Activated T-helper 2 cell treated with anti-CD3 and anti-CD28 coated beads, Interferon-gamma antibody, Interleukin-2, Interleukin-4, amounts not matched to agents 10 μg/mL and 5 μg/mL and 100 μg/mL, durations not matched to agents 14 hours and 24 hours and 36 hours (primary cell): ENCODE results near the gene THSD7A. TPM values are rescaled to one million over a fixed set of nuclear protein-coding genes. Genes with fewer than 3 reads are reported as not detected.

Experiments used
- DNase-seq: peaks from one replicate; pipeline ENCODE4 v3.0.0; 2021; ENCODE audit warnings: low spot score
- H3K27ac Mint-ChIP-seq: one replicate; pipeline ENCODE4 v1.8.0; 2021; ENCODE audit warnings: mixed read lengths
- H3K27me3 Mint-ChIP-seq: one replicate; pipeline ENCODE4 v1.8.0; 2021; ENCODE audit warnings: low read depth, mixed read lengths
- H3K36me3 Mint-ChIP-seq: one replicate; pipeline ENCODE4 v1.8.0; 2021; ENCODE audit warnings: low read depth, mixed read lengths
- H3K4me1 Mint-ChIP-seq: one replicate; pipeline ENCODE4 v1.8.0; 2021; ENCODE audit warnings: low read depth, mixed read lengths
- H3K4me3 Mint-ChIP-seq: one replicate; pipeline ENCODE4 v1.8.0; 2021; ENCODE audit warnings: low read depth, mild to moderate bottlenecking, moderate library complexity, mixed read lengths
- H3K9me3 Mint-ChIP-seq: one replicate; pipeline ENCODE4 v1.8.0; 2021; ENCODE audit warnings: mixed read lengths
- intact Hi-C: fragments of 100-400 bp; cut with micrococcal nuclease; formaldehyde crosslinking; loops from one replicate; pipeline ENCODE4 v1.15.1; 2023
- total RNA-seq: library from RNA; stranded (reverse); gene quantifications from 2 replicates; pipeline ENCODE4 v1.2.3, GENCODE V29; 2022

Gene THSD7A
- total RNA-seq, 1 donor from 2014 or later: not detected

DNA sequence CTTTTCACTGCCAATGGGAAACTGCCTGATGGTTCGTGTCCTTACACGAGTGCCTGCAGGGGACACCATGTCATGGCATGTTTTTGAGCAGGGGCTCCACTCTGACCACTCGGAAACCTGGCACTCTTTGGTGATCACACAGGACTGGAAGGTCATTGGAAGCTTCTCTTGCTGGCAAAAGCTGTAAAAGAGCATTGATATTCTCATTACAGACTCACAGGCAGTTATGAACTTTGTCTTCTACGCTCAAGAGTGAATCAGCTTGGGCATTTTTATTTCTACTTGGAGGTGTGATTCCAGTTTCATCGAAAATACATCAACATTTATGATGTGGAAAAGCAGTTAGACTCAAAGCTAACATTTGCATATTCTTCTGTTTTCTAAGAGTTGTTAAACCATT is 238.7 kb downstream of the THSD7A start:
- Mint-ChIP-seq H3K36me3 (no peaks in the 10 kb centered on the region), H3K9me3 (peaks cover 4% of the 10 kb centered on the region), H3K27me3 (no peaks in the 10 kb centered on the region), H3K4me1 (no peaks in the 10 kb centered on the region), H3K4me3 (no peak overlapping the region), H3K27ac (no peak overlapping the region)
- intact Hi-C loops: no loop called here
- DNase-seq: no peak

DNA sequence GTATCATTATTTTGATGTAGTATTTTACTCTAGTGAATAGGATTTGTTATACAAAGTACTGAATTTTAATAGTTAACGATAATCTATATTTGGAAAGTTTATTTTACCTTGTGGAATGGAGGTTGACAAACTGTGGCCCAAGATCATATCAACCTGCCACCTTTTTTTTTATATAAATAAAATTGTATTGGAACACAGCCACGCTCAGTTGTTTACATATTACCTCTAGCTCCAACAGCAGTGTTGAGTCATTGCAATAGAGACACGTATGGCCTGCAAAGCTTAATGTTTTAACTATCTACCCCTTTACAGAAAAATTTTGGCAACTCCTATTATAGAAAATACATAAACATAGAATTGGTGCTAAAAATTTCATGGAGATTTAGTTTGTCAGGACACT is 239.3 kb downstream of the THSD7A start:
- H3K4me3 Mint-ChIP-seq: no peak overlapping the region
- intact Hi-C loops: no loop called here
- no peaks in the 10 kb centered on the region for H3K27me3 Mint-ChIP-seq
- no peaks in the 10 kb centered on the region for H3K36me3 Mint-ChIP-seq
- H3K27ac Mint-ChIP-seq: no peak overlapping the region
- DNase-seq: no peak
- H3K4me1 Mint-ChIP-seq: no peaks in the 10 kb centered on the region
- H3K9me3 Mint-ChIP-seq: peaks cover 4% of the 10 kb centered on the region

- H3K4me3 Mint-ChIP-seq: no peak overlapping the region
- no peaks in the 10 kb centered on the region for H3K27me3 Mint-ChIP-seq
- H3K36me3 Mint-ChIP-seq: no peaks in the 10 kb centered on the region
- intact Hi-C loops: no loop called here
- H3K27ac Mint-ChIP-seq: no peak overlapping the region
- no peak for DNase-seq
- H3K4me1 Mint-ChIP-seq: no peaks in the 10 kb centered on the region
- peaks cover 4% of the 10 kb centered on the region for H3K9me3 Mint-ChIP-seq
Measured at GRCh38 chr7:11591943-11592342, 240.1 kb downstream of the THSD7A start.

- intact Hi-C loops: no loop called here
- no peaks in the 10 kb centered on the region for H3K36me3 Mint-ChIP-seq
Measured at GRCh38 chr7:11591055-11591633, 240.9 kb downstream of the THSD7A start.

GRCh38 chr7:11589251-11589650 is 242.7 kb downstream of the THSD7A start:
- no peaks in the 10 kb centered on the region for H3K27me3 Mint-ChIP-seq
- intact Hi-C loops: no loop called here
- DNase-seq: no peak
- H3K4me3 Mint-ChIP-seq: no peak overlapping the region
- no peaks in the 10 kb centered on the region for H3K9me3 Mint-ChIP-seq
- H3K27ac Mint-ChIP-seq: no peak overlapping the region
- H3K4me1 Mint-ChIP-seq: no peaks in the 10 kb centered on the region
- H3K36me3 Mint-ChIP-seq: no peaks in the 10 kb centered on the region

More at GRCh38 chr7:11591055-11591633, 240.9 kb downstream of the THSD7A start:
- peaks cover 2% of the 10 kb centered on the region for H3K9me3 Mint-ChIP-seq
- no peak for DNase-seq
- H3K27ac Mint-ChIP-seq: no peak overlapping the region
- no peaks in the 10 kb centered on the region for H3K4me1 Mint-ChIP-seq
- H3K27me3 Mint-ChIP-seq: no peaks in the 10 kb centered on the region
- H3K4me3 Mint-ChIP-seq: no peak overlapping the region

GRCh38 chr7:11587814-11588213 is 244.2 kb downstream of the THSD7A start:
- no peaks in the 10 kb centered on the region for H3K9me3 Mint-ChIP-seq
- intact Hi-C loops: no loop called here
- H3K4me3 Mint-ChIP-seq: no peak overlapping the region

GRCh38 chr7:11587048-11587447 is 244.9 kb downstream of the THSD7A start:
- no peaks in the 10 kb centered on the region for H3K4me1 Mint-ChIP-seq
- H3K9me3 Mint-ChIP-seq: no peaks in the 10 kb centered on the region
- H3K36me3 Mint-ChIP-seq: no peaks in the 10 kb centered on the region
- H3K27ac Mint-ChIP-seq: no peak overlapping the region
- no peaks in the 10 kb centered on the region for H3K27me3 Mint-ChIP-seq
- no peak for DNase-seq
- intact Hi-C loops: no loop called here
- no peak overlapping the region for H3K4me3 Mint-ChIP-seq

More at GRCh38 chr7:11587814-11588213, 244.2 kb downstream of the THSD7A start:
- H3K27ac Mint-ChIP-seq: no peak overlapping the region
- DNase-seq: no peak
- H3K4me1 Mint-ChIP-seq: no peaks in the 10 kb centered on the region
- no peaks in the 10 kb centered on the region for H3K36me3 Mint-ChIP-seq
- no peaks in the 10 kb centered on the region for H3K27me3 Mint-ChIP-seq

GRCh38 chr7:11584406-11585031 is 247.5 kb downstream of the THSD7A start:
- no peaks in the 10 kb centered on the region for H3K9me3 Mint-ChIP-seq
- no peak for DNase-seq
- intact Hi-C loops: no loop called here
- H3K27me3 Mint-ChIP-seq: no peaks in the 10 kb centered on the region
- H3K27ac Mint-ChIP-seq: no peak overlapping the region
- no peak overlapping the region for H3K4me3 Mint-ChIP-seq
- H3K36me3 Mint-ChIP-seq: no peaks in the 10 kb centered on the region
- no peaks in the 10 kb centered on the region for H3K4me1 Mint-ChIP-seq

GRCh38 chr7:11579141-11579540 is 252.9 kb downstream of the THSD7A start:
- Mint-ChIP-seq H3K9me3 (no peaks in the 10 kb centered on the region), H3K4me3 (no peak overlapping the region), H3K27ac (no peak overlapping the region)

DNA sequence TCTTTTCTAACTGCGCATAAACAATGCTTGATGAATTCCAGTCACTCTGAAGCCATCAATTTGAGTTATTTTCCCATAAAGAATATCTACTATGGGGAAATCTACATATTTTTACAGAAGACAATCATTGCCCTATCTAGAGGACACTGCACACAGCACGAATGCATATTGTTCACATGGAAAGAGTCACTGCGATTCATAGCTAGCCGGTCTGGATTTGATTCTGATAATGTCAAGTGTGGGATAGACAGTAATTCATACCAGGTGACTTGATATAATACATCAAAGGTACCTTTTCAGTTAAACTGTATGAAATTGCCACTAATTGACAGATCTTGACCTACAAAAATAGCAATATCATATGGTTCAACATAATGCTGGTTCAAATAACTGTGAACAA is 255.7 kb downstream of the THSD7A start:
- no peak for DNase-seq

More at GRCh38 chr7:11579141-11579540, 252.9 kb downstream of the THSD7A start:
- no peaks in the 10 kb centered on the region for H3K36me3 Mint-ChIP-seq
- H3K27me3 Mint-ChIP-seq: no peaks in the 10 kb centered on the region
- intact Hi-C loops: no loop called here
- no peaks in the 10 kb centered on the region for H3K4me1 Mint-ChIP-seq
- no peak for DNase-seq

GRCh38 chr7:11573128-11573750 is 258.8 kb downstream of the THSD7A start:
- no peak for DNase-seq
- no peaks in the 10 kb centered on the region for H3K27me3 Mint-ChIP-seq
- no peaks in the 10 kb centered on the region for H3K4me1 Mint-ChIP-seq
- no peaks in the 10 kb centered on the region for H3K9me3 Mint-ChIP-seq
- no peak overlapping the region for H3K4me3 Mint-ChIP-seq
- no peaks in the 10 kb centered on the region for H3K36me3 Mint-ChIP-seq
- intact Hi-C loops: no loop called here
- no peak overlapping the region for H3K27ac Mint-ChIP-seq

More for the DNA sequence above, 255.7 kb downstream of the THSD7A start:
- Mint-ChIP-seq H3K4me3 (no peak overlapping the region), H3K27ac (no peak overlapping the region), H3K9me3 (no peaks in the 10 kb centered on the region), H3K4me1 (no peaks in the 10 kb centered on the region), H3K36me3 (no peaks in the 10 kb centered on the region), H3K27me3 (no peaks in the 10 kb centered on the region)
- intact Hi-C loops: no loop called here

DNA sequence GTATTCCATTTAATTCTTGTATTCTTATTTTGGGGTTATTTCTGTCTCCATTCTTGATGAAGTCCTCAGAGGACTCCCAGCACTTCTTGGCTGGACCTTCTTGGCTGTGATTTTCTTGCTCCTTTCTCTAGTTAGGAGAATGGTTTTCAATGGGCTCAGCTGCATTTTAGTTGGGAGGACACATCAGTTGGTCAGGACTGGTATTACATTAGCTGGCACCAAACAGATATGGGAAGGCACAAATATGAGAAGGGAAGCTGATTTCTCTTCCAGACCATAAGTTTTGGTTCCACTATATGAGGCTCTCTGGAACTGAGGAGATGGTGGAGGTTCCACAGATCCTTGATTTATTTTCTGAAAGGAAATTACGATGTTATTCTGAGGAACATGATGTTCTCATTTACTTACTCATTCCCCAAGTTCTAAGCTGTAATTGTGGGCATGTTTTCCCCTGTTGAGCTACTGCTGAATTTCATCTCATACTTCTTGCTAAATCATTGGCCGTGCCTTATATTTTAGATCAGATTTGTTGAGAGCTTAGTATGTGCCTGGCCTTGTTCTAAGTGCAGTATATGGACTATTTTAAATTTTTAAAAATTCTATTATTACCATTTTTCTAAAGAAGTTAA is 261.0 kb downstream of the THSD7A start:
- no peak overlapping the region for H3K27ac Mint-ChIP-seq
- DNase-seq: no peak
- H3K36me3 Mint-ChIP-seq: no peaks in the 10 kb centered on the region
- no peak overlapping the region for H3K4me3 Mint-ChIP-seq
- no peaks in the 10 kb centered on the region for H3K9me3 Mint-ChIP-seq
- H3K4me1 Mint-ChIP-seq: no peaks in the 10 kb centered on the region
- intact Hi-C loops: no loop called here
- H3K27me3 Mint-ChIP-seq: no peaks in the 10 kb centered on the region

DNA sequence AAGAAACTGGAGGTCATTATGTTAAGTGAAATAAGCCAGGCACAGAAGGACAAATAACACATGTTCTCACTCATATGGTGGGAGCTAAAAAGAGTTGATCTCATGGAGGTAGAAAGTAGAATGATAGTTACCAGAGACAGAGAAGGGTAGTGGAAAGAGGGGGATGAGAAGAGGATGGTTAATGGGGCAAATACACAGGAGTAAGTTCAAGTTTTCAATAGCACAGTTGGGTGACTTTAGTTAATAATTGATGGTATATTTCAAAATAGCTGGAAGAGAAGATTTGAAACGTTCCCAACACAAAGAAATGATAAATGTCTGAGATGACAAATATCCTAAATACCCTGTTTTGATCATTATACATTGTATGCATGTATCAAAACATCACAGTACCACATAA is 261.8 kb downstream of the THSD7A start:
- H3K4me3 Mint-ChIP-seq: no peak overlapping the region
- H3K4me1 Mint-ChIP-seq: no peaks in the 10 kb centered on the region
- H3K36me3 Mint-ChIP-seq: no peaks in the 10 kb centered on the region
- DNase-seq: no peak
- intact Hi-C loops: no loop called here
- no peaks in the 10 kb centered on the region for H3K27me3 Mint-ChIP-seq
- no peaks in the 10 kb centered on the region for H3K9me3 Mint-ChIP-seq
- no peak overlapping the region for H3K27ac Mint-ChIP-seq
